H9 (cell line): Measurements from ENCODE around the gene ULK4. TPM values are rescaled to one million over a fixed set of nuclear protein-coding genes. Genes with fewer than 3 reads are reported as not detected.

Experiments
- DNase-seq: peaks from one replicate; pipeline ENCODE4 v3.0.0-alpha.2; 2017
- H2AFZ ChIP-seq: one replicate; pipeline ENCODE4 v1.6.1; 2013; ENCODE audit warnings: mild to moderate bottlenecking, low read length, control low read depth, moderate library complexity
- H2AK5ac ChIP-seq: 2 replicates; pipeline ENCODE4 v1.6.1; 2013; ENCODE audit warnings: low read length, control low read depth, mixed read lengths; ENCODE audit not compliant: insufficient read length
- H2BK120ac ChIP-seq: one replicate; pipeline ENCODE4 v1.6.1; 2013; ENCODE audit warnings: low read depth, mild to moderate bottlenecking, low read length, control low read depth, inconsistent platforms; ENCODE audit not compliant: poor library complexity, severe bottlenecking
- H2BK12ac ChIP-seq: 2 replicates; pipeline ENCODE4 v1.6.1; 2013; ENCODE audit warnings: low read length, control low read depth, mixed read lengths, low read depth; ENCODE audit not compliant: insufficient read length
- H2BK15ac ChIP-seq: 2 replicates; pipeline ENCODE4 v1.6.1; 2013; ENCODE audit warnings: low read depth, low read length, control low read depth
- H2BK20ac ChIP-seq: one replicate; pipeline ENCODE4 v1.6.1; 2013; ENCODE audit warnings: low read depth, mild to moderate bottlenecking, low read length, control low read depth, inconsistent platforms; ENCODE audit not compliant: poor library complexity, severe bottlenecking
- H2BK5ac ChIP-seq: 2 replicates; pipeline ENCODE4 v1.6.1; 2013; ENCODE audit warnings: low read length, control low read depth, mixed read lengths; ENCODE audit not compliant: insufficient read length
- H3K14ac ChIP-seq: 2 replicates; pipeline ENCODE4 v1.6.1; 2013; ENCODE audit warnings: low read length, control low read depth; ENCODE audit not compliant: insufficient read depth
- H3K18ac ChIP-seq: 2 replicates; pipeline ENCODE4 v1.6.1; 2013; ENCODE audit warnings: low read depth, mild to moderate bottlenecking, mixed read lengths, low read length, control low read depth; ENCODE audit not compliant: insufficient read length
- H3K23ac ChIP-seq: 2 replicates; pipeline ENCODE4 v1.6.1; 2013; ENCODE audit warnings: low read length, control low read depth, mixed read lengths, low read depth; ENCODE audit not compliant: insufficient read length
- H3K23me2 ChIP-seq: 2 replicates; pipeline ENCODE4 v1.6.1; 2013; ENCODE audit warnings: low read depth, mild to moderate bottlenecking, mixed read lengths, low read length, control low read depth; ENCODE audit not compliant: insufficient read length, poor library complexity, severe bottlenecking
- H3K27ac ChIP-seq: 2 replicates; pipeline ENCODE4 v1.5.1; 2013; ENCODE audit warnings: low read length, control low read depth, mixed read lengths, low read depth; ENCODE audit not compliant: insufficient read length
- H3K27me3 ChIP-seq: 2 replicates; pipeline ENCODE4 v1.6.1; 2013; ENCODE audit warnings: low read length, control low read depth, inconsistent platforms; ENCODE audit not compliant: insufficient read depth
- H3K4ac ChIP-seq: 2 replicates; pipeline ENCODE4 v1.6.1; 2013; ENCODE audit warnings: low read depth, mild to moderate bottlenecking, control low read depth, inconsistent platforms, low read length, moderate library complexity
- H3K4me1 ChIP-seq: 2 replicates; pipeline ENCODE4 v1.6.1; 2013; ENCODE audit warnings: low read length, control low read depth, inconsistent platforms; ENCODE audit not compliant: insufficient read depth
- H3K4me2 ChIP-seq: 2 replicates; pipeline ENCODE4 v1.6.1; 2013; ENCODE audit warnings: low read length, control low read depth, mixed read lengths; ENCODE audit not compliant: insufficient read length, insufficient read depth
- H3K56ac ChIP-seq: 2 replicates; pipeline ENCODE4 v1.6.1; 2013; ENCODE audit warnings: low read depth, mild to moderate bottlenecking, mixed read lengths, low read length, control low read depth; ENCODE audit not compliant: insufficient read length
- H3K79me1 ChIP-seq: 2 replicates; pipeline ENCODE4 v1.6.1; 2013; ENCODE audit warnings: low read depth, mild to moderate bottlenecking, moderate library complexity, low read length, control low read depth, inconsistent platforms; ENCODE audit not compliant: insufficient read depth, poor library complexity, severe bottlenecking
- H3K79me2 ChIP-seq: 2 replicates; pipeline ENCODE4 v1.6.1; 2013; ENCODE audit warnings: low read length, control low read depth, inconsistent platforms; ENCODE audit not compliant: insufficient read depth
- H3K9ac ChIP-seq: 2 replicates; pipeline ENCODE4 v1.6.1; 2013; ENCODE audit warnings: low read length, control low read depth, mixed read lengths; ENCODE audit not compliant: insufficient read length; ENCODE audit errors: extremely low read depth
- H3K9me3 ChIP-seq: one replicate; pipeline ENCODE4 v1.6.1; 2013; ENCODE audit warnings: low read depth, low read length, inconsistent platforms; ENCODE audit not compliant: control insufficient read depth
- H3T11ph ChIP-seq: one replicate; pipeline ENCODE4 v1.6.1; 2013; ENCODE audit warnings: mild to moderate bottlenecking, low read length, control low read depth, inconsistent platforms
- H4K20me1 ChIP-seq: one replicate; pipeline ENCODE4 v1.6.1; 2013; ENCODE audit not compliant: control insufficient read depth, insufficient read length, insufficient read depth
- H4K5ac ChIP-seq: 2 replicates; pipeline ENCODE4 v1.6.1; 2013; ENCODE audit warnings: low read depth, mild to moderate bottlenecking, mixed read lengths, low read length, control low read depth; ENCODE audit not compliant: insufficient read length
- H4K8ac ChIP-seq: replicated peaks from 2 replicates; pipeline ENCODE4 v1.6.1; 2013; ENCODE audit warnings: low read length, control low read depth, mixed read lengths, low read depth; ENCODE audit not compliant: insufficient read length
- H4K91ac ChIP-seq: 2 replicates; pipeline ENCODE4 v1.6.1; 2013; ENCODE audit warnings: low read depth, mild to moderate bottlenecking, moderate library complexity, mixed read lengths, low read length, control low read depth; ENCODE audit not compliant: insufficient read length
- H3K27ac Mint-ChIP-seq, 3 experiments: 2 replicates in 2 of 3; 3 replicates in 1 of 3; pipeline ENCODE4 v1.8.0; 2020 to 2021; ENCODE audit warnings: mixed read lengths in 3 of 3, mild to moderate bottlenecking in 1 of 3, moderate library complexity in 1 of 3
- H3K27me3 Mint-ChIP-seq: 2 replicates; pipeline ENCODE4 v1.8.0; 2021; ENCODE audit warnings: low read depth, mild to moderate bottlenecking, moderate library complexity, mixed read lengths
- H3K36me3 Mint-ChIP-seq, 3 experiments: 2 replicates in 2 of 3; 3 replicates in 1 of 3; pipeline ENCODE4 v1.8.0; 2020 to 2021; ENCODE audit warnings: low read depth in 3 of 3, mixed read lengths in 3 of 3; ENCODE audit not compliant: insufficient read depth in 1 of 3
- H3K4me1 Mint-ChIP-seq, 2 experiments: 2 replicates each; pipeline ENCODE4 v1.8.0; 2020; ENCODE audit warnings: mixed read lengths in 2 of 2
- H3K4me3 Mint-ChIP-seq, 2 experiments: 2 replicates in 1 of 2; 3 replicates in 1 of 2; pipeline ENCODE4 v1.8.0; 2020 to 2021; ENCODE audit warnings: mild to moderate bottlenecking in 2 of 2, mixed read lengths in 2 of 2, moderate library complexity in 1 of 2
- H3K9me3 Mint-ChIP-seq, 2 experiments: 2 replicates in 1 of 2; 3 replicates in 1 of 2; pipeline ENCODE4 v1.8.0; 2020; ENCODE audit warnings: mild to moderate bottlenecking in 2 of 2, mixed read lengths in 2 of 2, moderate library complexity in 1 of 2
- WGBS: extraction: QIAGEN DNeasy Blood & Tissue Kit; methylation state at CpG from one replicate; pipeline ENCODE4 v1.1.7; 2013; ENCODE audit warnings: missing lambda C conversion rate, low lambda C conversion rate, mixed read lengths; ENCODE audit not compliant: insufficient read length; ENCODE audit errors: extremely low coverage; 5-methylcytosine and 5-hydroxymethylcytosine counted together
- total RNA-seq: library from RNA; stranded (reverse); gene quantifications from 2 replicates; pipeline ENCODE4 v1.2.1, GENCODE V29; 2021
- TF ChIP-seq, protein P1 (sequence below): fragments of 200-600 bp; sonication (generic); conservative IDR thresholded peaks from 3 replicates; pipeline ENCODE4 v1.8.0; 2021; ENCODE audit warnings: antibody characterized with exemption, mild to moderate bottlenecking

Gene ULK4
- total RNA-seq, 1 experiment from 2014 or later, result 12.9 TPM

DNA sequence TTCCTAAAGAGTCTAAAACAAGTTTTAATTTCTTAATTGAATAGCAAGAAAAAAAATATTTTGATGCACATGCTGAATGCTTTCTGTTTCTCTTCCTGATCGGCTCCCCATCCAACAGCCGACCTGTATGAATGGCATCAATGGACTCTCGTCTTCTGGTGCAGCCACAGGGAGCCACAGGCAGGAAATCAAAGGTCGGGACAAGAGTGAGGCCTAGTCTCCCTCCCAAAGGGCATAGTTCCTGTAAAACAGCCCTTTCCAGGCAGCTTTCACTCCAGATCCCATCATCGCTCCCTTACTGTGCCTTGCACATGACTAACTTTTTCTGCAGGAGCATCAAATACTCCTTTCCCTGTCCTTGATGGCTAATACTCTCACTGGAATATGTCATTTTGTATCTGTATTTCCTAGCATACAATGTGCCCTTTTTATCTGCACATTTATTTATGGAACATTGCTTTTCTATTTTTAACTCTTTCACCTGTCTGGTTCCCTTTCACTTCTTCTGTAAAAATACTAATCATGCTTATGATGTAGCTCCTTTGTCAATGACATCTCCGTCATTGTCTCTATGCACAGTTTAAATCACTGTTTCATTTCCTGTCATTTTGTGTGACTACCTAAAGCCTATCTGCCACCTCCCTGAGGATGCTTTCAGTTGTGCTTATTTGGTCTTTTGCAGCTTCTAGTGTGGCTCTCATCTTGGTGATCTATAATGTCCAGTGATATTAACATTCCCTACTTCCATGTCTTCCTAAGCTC lies 436.4 kb downstream of the ULK4 start:
- Histone ChIP-seq H3K27me3 (no peaks in the 10 kb centered on the region), H3K23ac (no peak overlapping the region), H2BK12ac (no peak overlapping the region), H2AK5ac (no peak overlapping the region), H3K56ac (no peak overlapping the region), H3K23me2 (no peaks in the 10 kb centered on the region), H3K4me2 (no peak overlapping the region), H3K9ac (no peak overlapping the region), H3K4ac (no peak overlapping the region), H2BK15ac (no peak overlapping the region), H3K79me1 (no peaks in the 10 kb centered on the region), H3K14ac (no peak overlapping the region), H2BK120ac (no peak overlapping the region), H4K5ac (no peak overlapping the region), H4K20me1 (no peaks in the 10 kb centered on the region), H3K79me2 (no peaks in the 10 kb centered on the region), H2BK20ac (no peak overlapping the region), H4K8ac (no peak overlapping the region), H3K18ac (no peak overlapping the region), H3K27ac (no peak overlapping the region), H2AFZ (no peak overlapping the region), H3K9me3 (no peaks in the 10 kb centered on the region), H3K4me1 (peaks cover 3% of the 10 kb centered on the region; the same call in 1 of the 2 replicates), H2BK5ac (no peak overlapping the region), H4K91ac (no peak overlapping the region), H3T11ph (no peak overlapping the region)
- TF ChIP-seq, protein P1, sequence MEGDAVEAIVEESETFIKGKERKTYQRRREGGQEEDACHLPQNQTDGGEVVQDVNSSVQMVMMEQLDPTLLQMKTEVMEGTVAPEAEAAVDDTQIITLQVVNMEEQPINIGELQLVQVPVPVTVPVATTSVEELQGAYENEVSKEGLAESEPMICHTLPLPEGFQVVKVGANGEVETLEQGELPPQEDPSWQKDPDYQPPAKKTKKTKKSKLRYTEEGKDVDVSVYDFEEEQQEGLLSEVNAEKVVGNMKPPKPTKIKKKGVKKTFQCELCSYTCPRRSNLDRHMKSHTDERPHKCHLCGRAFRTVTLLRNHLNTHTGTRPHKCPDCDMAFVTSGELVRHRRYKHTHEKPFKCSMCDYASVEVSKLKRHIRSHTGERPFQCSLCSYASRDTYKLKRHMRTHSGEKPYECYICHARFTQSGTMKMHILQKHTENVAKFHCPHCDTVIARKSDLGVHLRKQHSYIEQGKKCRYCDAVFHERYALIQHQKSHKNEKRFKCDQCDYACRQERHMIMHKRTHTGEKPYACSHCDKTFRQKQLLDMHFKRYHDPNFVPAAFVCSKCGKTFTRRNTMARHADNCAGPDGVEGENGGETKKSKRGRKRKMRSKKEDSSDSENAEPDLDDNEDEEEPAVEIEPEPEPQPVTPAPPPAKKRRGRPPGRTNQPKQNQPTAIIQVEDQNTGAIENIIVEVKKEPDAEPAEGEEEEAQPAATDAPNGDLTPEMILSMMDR, result no peak
- WGBS, result no CpG with 5 or more reads among the region's 6 CpGs
- H3K27me3 Mint-ChIP-seq, result no peaks in the 10 kb centered on the region; the same call in 1 of the 2 replicates
- no peaks in the 10 kb centered on the region; a peak in 3 of 4 replicates for H3K4me1 Mint-ChIP-seq
- H3K27ac Mint-ChIP-seq, result no peak overlapping the region; a peak in 1 of 7 replicates
- no peaks in the 10 kb centered on the region for H3K9me3 Mint-ChIP-seq
- DNase-seq, result no peak
- no peaks in the 10 kb centered on the region for H3K36me3 Mint-ChIP-seq
- no peak overlapping the region for H3K4me3 Mint-ChIP-seq
